HG03175 (cell line): ENCODE results near the gene TMEM30A.

Experiments
- ATAC-seq: cut with Tn5 transposase; IDR thresholded peaks from one replicate; pipeline ENCODE4 v1.9.1; 2021; ENCODE audit warnings: mild to moderate bottlenecking, moderate library complexity; ENCODE audit not compliant: unreplicated experiment

The TMEM30A gene

GRCh38 chr6:75284632-75285282, at the start of gene TMEM30A:
Gene TMEM30A, minus strand, starts transcription at chr6:75284792. Its CDS starts 154 bp downstream, at chr6:75284638.
- peak; percentile 88 for ATAC-seq

DNA sequence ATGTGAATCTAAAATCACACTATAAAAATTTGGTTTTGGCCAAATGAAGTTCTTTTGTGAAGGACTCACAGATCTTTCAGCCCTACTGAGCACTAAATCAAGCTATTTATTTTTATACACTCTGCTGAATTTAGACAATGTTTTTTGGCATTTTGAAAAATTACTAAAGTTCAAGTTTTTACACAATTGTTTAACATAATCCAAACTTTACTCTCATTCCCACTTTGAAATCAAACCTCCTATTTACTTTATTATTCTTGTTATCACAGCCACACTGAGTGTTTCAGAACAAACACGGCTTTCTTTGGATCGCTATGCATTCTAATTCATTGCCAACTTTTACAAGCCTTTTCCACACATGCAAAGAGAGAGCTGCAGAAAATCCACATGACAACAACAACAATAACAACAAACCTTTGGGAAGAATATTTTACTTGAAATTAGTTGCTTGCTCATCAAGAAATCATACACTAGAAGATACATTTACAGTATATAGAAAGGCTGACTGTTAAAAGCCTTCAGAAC, 49.1 kb upstream of the TMEM30A start:
- ATAC-seq: no peak

DNA sequence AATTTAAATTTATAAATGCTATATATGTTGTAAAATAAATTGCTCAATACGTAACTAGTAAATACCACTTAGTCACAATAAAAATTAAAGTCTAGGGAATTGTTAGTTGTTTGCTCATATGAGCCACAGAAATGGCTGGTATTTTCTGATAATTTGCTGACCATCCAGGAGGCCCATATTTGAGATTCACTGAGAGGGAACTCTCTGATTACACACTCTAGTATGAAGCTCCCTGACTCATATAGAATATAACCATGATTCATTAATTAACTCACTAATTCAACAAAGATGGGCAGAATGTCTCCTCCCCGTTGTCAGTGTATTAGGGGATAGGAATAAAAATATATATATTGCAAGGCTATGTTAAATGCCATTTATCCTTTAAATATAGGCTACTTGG, 46.6 kb upstream of the TMEM30A start:
- no peak for ATAC-seq

DNA sequence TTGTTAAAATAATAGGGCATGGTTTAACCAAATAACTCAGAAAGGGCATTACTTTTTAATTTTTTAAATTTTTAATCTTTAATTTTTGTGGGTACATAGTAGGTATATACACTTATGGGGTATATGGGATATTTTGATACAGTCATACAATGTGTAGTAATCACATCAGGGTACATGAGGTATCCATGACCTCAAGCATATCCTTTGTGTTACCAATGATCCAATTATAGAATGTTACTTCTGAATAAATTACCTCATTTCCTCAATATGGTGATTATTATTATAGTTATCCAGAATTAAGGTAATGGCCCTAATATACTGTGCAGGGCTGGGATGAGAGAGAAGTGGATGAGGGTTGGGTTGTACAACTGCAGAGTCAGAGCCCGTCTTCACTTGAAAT, 45.1 kb upstream of the TMEM30A start:
- ATAC-seq: no peak

DNA sequence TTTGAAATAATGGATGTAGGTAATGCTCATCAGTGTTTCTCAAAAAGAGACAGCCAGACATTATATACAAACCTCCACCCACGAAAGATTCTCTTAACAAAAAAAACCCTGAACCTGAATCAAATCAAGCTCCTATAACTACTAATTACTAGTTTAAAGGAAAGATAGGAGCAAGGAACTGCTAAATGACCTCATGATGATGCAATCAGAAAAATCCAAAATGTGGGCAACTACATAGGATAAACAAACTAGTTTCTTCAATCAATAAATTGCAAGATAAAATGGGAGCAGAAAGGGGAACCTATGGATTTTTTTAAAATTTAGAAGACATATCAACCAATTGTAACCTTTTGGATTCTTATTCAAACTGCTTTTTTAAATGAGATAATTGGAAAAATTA, 43.2 kb upstream of the TMEM30A start:
- no peak for ATAC-seq

GRCh38 chr6:75326557-75327258, 42.1 kb upstream of the TMEM30A start:
- ATAC-seq: no peak

- ATAC-seq: no peak
Observed at GRCh38 chr6:75318900-75319299, 34.3 kb upstream of the TMEM30A start.

- no peak for ATAC-seq
Observed at GRCh38 chr6:75317503-75318206, 33.1 kb upstream of the TMEM30A start.

DNA sequence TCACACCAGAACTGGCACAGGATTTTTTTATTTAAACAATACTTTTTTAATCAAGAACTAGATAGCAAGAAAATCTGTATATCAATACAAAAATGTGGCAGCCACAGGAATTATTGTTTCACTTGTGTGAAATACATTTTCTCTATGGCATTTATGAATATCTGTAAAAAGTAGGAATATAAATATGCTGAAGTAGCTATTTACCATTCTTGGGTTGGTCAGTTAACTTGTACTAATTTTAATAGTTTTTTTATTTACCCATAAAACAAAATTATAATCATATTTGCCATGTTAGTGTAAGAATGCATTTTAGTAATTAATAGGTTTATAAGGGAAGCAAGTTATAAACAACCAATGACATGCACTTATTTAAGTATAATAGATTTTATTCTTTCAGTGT, 31.4 kb upstream of the TMEM30A start:
- no peak for ATAC-seq

GRCh38 chr6:75308250-75308988, 23.8 kb upstream of the TMEM30A start:
- ATAC-seq: no peak

DNA sequence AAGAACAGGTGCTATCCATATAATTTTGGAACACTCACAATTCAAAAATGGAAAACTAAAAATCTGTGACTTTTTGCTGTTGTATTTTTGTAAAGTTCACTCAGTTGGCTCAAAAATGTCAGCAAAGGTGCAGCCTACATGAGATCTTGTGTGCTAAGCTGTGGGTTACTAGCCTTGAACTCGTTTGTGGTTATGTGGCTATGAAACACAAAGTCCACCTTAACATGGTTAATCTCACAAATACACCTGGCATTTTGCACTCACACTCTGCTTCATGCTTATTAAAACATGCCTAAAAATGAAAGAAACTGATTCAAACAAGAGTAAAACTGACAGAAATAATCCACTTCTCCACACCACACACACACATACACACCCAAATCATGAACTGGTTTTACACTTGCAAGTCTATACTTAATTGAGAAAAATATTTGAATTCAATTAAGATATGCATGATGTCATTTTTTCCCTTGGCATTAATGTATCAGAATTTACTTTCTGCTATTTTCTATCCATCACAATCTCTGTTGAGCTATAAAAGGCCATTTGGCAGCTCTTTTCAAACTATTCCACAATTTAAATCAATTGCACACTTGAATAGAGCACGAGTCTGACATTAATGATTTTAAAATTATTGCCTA, 22.9 kb upstream of the TMEM30A start:
- no peak for ATAC-seq

- ATAC-seq: no peak
Observed at GRCh38 chr6:75306064-75306463, 21.5 kb upstream of the TMEM30A start.

GRCh38 chr6:75305573-75305972, 21.0 kb upstream of the TMEM30A start:
- no peak for ATAC-seq

GRCh38 chr6:75302280-75302679, 17.7 kb upstream of the TMEM30A start:
- no peak for ATAC-seq

DNA sequence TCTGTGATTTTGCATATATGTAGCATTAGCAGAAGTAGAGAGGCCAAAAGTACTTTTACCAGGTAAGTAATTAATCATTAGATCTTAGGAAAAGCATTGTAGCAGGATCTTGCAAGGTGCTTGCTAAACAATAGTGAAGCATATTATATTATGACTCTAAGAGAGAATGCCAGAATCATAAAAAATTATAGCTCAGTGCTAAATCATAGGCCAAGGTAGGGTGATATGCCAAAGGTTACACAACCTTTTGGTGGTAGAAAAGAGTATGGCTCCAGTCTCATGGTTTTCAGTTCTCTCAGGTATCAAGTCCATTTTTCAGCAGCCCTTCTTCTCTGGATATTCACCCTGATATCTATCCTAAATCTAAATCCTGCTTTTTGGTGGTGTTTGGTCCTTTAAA, 16.9 kb upstream of the TMEM30A start:
- no peak for ATAC-seq

GRCh38 chr6:75301088-75301487, 16.5 kb upstream of the TMEM30A start:
- no peak for ATAC-seq

- no peak for ATAC-seq
Observed at GRCh38 chr6:75300531-75300855, 15.9 kb upstream of the TMEM30A start.

- no peak for ATAC-seq
Observed at GRCh38 chr6:75299801-75300530, 15.4 kb upstream of the TMEM30A start.

GRCh38 chr6:75296811-75297779, 12.5 kb upstream of the TMEM30A start:
- ATAC-seq: no peak
